ENCODE results near the gene GOLGA6L9. TPM values are rescaled to one million over a fixed set of nuclear protein-coding genes. Genes with fewer than 3 reads are reported as not detected.
"Not testable (repeated sequence)": the region's sequence is repeated elsewhere in the genome, so short reads cannot be mapped to it uniquely, and the experiment has no call there.

Gene GOLGA6L9
- total RNA-seq, 1 experiment from 2014 or later = 3.8 TPM

GRCh38 chr15:82474596-82475325 is 45.1 kb downstream of the GOLGA6L9 start:
- DNase-seq (ENCODE audit: low spot score); POLR2A ChIA-PET (ENCODE audit: low non-redundant PET); CTCF ChIA-PET; H3K27ac ChIP-seq (ENCODE audit: low read depth, low read length, poor library complexity, severe bottlenecking); H3K4me3 ChIP-seq (ENCODE audit: low read depth, low read length, poor library complexity, severe bottlenecking); H3K27me3 ChIP-seq (replicated peaks; ENCODE audit: insufficient read depth, low read depth, low read length, poor library complexity); H3K36me3 ChIP-seq (ENCODE audit: insufficient read depth, low read length, poor library complexity, severe bottlenecking); BruUV-seq (replicated peaks); H3K9me3 ChIP-seq (ENCODE audit: low read depth, low read length, poor library complexity, severe bottlenecking); H3K4me1 ChIP-seq (ENCODE audit: insufficient read depth, low read length, poor library complexity, severe bottlenecking); intact Hi-C loops (cut with micrococcal nuclease; ENCODE audit: unreplicated experiment): not testable (repeated sequence)

GRCh38 chr15:82475345-82475967 is 45.8 kb downstream of the GOLGA6L9 start:
- H3K9me3 ChIP-seq (ENCODE audit: low read depth, low read length, poor library complexity, severe bottlenecking); H3K27me3 ChIP-seq (replicated peaks; ENCODE audit: insufficient read depth, low read depth, low read length, poor library complexity); BruUV-seq (replicated peaks); POLR2A ChIA-PET (ENCODE audit: low non-redundant PET); intact Hi-C loops (cut with micrococcal nuclease; ENCODE audit: unreplicated experiment); CTCF ChIA-PET; H3K36me3 ChIP-seq (ENCODE audit: insufficient read depth, low read length, poor library complexity, severe bottlenecking); DNase-seq (ENCODE audit: low spot score); H3K27ac ChIP-seq (ENCODE audit: low read depth, low read length, poor library complexity, severe bottlenecking); H3K4me1 ChIP-seq (ENCODE audit: insufficient read depth, low read length, poor library complexity, severe bottlenecking); H3K4me3 ChIP-seq (ENCODE audit: low read depth, low read length, poor library complexity, severe bottlenecking): not testable (repeated sequence)

GRCh38 chr15:82476697-82477342 is 47.2 kb downstream of the GOLGA6L9 start:
- H3K27me3 ChIP-seq (replicated peaks; ENCODE audit: insufficient read depth, low read depth, low read length, poor library complexity); POLR2A ChIA-PET (ENCODE audit: low non-redundant PET); DNase-seq (ENCODE audit: low spot score); H3K9me3 ChIP-seq (ENCODE audit: low read depth, low read length, poor library complexity, severe bottlenecking); H3K4me3 ChIP-seq (ENCODE audit: low read depth, low read length, poor library complexity, severe bottlenecking); H3K27ac ChIP-seq (ENCODE audit: low read depth, low read length, poor library complexity, severe bottlenecking); intact Hi-C loops (cut with micrococcal nuclease; ENCODE audit: unreplicated experiment); H3K36me3 ChIP-seq (ENCODE audit: insufficient read depth, low read length, poor library complexity, severe bottlenecking); BruUV-seq (replicated peaks); H3K4me1 ChIP-seq (ENCODE audit: insufficient read depth, low read length, poor library complexity, severe bottlenecking): not testable (repeated sequence)
- CTCF ChIA-PET = interaction anchor here (0.6 kb wide), 1 partner anchor 1061 kb away, joined by 3 read pairs; no protein-coding TSS in a partner anchor

- H3K9me3 ChIP-seq (ENCODE audit: low read depth, low read length, poor library complexity, severe bottlenecking); H3K27ac ChIP-seq (ENCODE audit: low read depth, low read length, poor library complexity, severe bottlenecking); H3K36me3 ChIP-seq (ENCODE audit: insufficient read depth, low read length, poor library complexity, severe bottlenecking); H3K4me3 ChIP-seq (ENCODE audit: low read depth, low read length, poor library complexity, severe bottlenecking); POLR2A ChIA-PET (ENCODE audit: low non-redundant PET); BruUV-seq (replicated peaks); DNase-seq (ENCODE audit: low spot score); intact Hi-C loops (cut with micrococcal nuclease; ENCODE audit: unreplicated experiment); H3K4me1 ChIP-seq (ENCODE audit: insufficient read depth, low read length, poor library complexity, severe bottlenecking); H3K27me3 ChIP-seq (replicated peaks; ENCODE audit: insufficient read depth, low read depth, low read length, poor library complexity): not testable (repeated sequence)
- CTCF ChIA-PET = interaction anchor here (0.6 kb wide), 1 partner anchor 1061 kb away, joined by 3 read pairs; no protein-coding TSS in a partner anchor
These were observed 47.9 kb downstream of the GOLGA6L9 start for GRCh38 chr15:82477343-82478057.

Other genes starting within 250 kb of the GOLGA6L9 start
- gene EFL1, start 167.1 kb upstream of the GOLGA6L9 start, total RNA-seq (2021) = 21.9 and 26.1 TPM in 2 replicates
- 1.5 and 1.9 TPM in 2 replicates for gene SAXO2, start 167.0 kb upstream of the GOLGA6L9 start, total RNA-seq (2021)
- gene GOLGA6L10, start 80.3 kb upstream of the GOLGA6L9 start, total RNA-seq (2021) = 2.6 and 3.1 TPM in 2 replicates
- gene RPS17, start 110.6 kb downstream of the GOLGA6L9 start, total RNA-seq (2021) = 1,732 and 1,749 TPM in 2 replicates
- 0.15 TPM in 1 of 2 replicates, not detected in the other for gene CPEB1, start 217.5 kb downstream of the GOLGA6L9 start, total RNA-seq (2021)

All from A673 (cell line).